HT-29 (cell line): Measurements from ENCODE around the gene ANXA7. TPM values are rescaled to one million over a fixed set of nuclear protein-coding genes. Genes with fewer than 3 reads are reported as not detected.
A peak's percentile ranks its signal among the peaks of the same experiment; 100 is the strongest.

Experiments
- DNase-seq: peaks from one replicate; pipeline ENCODE4 v3.0.0-alpha.2; 2015; ENCODE audit warnings: low spot score
- total RNA-seq: library from RNA; depleted of rRNA; stranded (reverse); fragments of >200 nt; shearing (Covaris generic); gene quantifications from 2 replicates; pipeline ENCODE4 v1.2.3, GENCODE V29; 2014; rRNA removed

Gene ANXA7
- 57.9 and 60.0 TPM in 2 replicates for total RNA-seq

DNA sequence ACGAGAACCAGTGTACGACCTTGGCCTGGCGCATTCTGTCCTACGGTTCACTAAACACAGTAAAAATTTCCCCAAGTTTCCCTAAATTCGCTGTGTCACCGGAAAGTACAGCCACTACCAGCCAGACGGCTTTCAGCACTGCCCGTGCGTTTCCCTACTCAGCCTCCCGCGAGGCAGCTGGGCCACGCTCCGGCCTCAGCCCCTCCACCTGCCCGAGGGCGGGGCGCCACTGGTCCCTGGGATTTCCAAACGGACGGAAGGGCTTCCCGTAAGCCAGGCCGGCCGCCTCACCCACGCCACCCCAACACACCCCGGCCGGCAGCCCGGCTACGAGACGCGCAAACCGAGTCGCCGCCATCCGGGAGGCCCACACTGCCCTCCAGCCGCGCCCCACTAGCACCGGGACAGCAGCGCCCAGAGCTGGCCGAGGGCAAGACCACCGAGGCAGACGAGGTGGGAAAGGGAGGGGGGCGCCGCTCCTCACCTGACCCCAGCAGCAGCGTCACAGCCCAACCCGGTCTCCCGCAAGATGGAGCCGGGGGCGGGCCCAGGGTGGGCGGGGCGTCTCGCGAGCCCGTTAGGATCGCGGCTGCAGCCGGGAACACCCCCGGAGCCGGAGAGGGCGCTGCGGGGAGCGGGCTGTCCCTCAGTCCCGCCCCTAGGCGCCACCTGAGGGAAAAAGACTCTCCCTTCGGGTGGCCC lies at the start of gene ANXA7:
ANXA7 (minus strand) TSS at position 531 of the 702 bp plus-strand sequence. CDS start 13,202 bp downstream, outside the sequence.
- DNase-seq: peak; percentile 91

DNA sequence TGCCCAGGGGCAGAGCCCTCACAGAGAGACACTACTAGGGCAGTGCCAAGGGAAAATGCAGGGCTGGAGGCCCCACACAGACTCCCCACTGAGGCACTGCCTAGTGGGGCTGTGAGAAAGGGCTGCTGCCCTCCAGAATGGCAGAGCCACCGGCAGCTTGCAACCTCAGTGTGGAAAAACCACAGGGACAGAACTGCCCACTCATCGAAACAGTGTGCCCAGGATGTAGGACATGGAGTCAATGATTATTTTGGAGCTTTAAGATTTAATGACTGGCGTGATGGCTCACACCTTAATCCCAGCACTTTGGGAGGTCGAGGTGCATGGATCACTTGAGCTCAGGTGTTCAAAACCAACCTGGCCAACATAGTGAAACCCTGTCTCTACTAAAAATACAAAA lies 47.0 kb upstream of the ANXA7 start:
- no peak for DNase-seq

DNA sequence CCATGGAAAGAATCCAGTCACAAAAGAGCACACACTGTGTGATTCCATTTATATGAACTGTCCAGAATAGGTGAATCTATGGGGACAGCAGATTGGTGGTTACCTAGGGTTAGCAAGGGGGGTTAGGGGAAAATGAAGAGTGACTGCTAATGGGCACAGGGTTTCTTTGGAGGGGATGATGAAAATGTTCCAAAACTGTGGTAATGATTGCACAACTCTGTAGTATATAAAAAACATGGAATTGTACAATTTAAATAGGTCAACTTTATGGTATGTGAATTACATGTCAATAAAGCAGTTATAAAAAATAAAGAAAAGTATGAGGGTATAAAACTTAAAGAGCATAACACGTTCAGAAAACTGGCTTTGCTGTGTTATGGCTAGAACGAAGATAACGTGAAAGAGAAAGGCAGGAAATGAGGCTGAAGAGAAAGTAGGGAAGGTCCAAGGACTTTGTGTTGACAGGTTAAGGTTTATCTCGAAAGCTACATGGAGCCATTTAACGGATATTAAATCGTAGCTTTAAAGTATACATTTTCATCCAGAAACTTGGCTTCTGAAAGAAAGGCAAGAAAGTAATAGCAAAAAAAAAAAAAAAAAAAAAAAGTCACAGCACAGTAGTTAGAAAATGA lies 45.9 kb upstream of the ANXA7 start:
- DNase-seq: no peak

DNA sequence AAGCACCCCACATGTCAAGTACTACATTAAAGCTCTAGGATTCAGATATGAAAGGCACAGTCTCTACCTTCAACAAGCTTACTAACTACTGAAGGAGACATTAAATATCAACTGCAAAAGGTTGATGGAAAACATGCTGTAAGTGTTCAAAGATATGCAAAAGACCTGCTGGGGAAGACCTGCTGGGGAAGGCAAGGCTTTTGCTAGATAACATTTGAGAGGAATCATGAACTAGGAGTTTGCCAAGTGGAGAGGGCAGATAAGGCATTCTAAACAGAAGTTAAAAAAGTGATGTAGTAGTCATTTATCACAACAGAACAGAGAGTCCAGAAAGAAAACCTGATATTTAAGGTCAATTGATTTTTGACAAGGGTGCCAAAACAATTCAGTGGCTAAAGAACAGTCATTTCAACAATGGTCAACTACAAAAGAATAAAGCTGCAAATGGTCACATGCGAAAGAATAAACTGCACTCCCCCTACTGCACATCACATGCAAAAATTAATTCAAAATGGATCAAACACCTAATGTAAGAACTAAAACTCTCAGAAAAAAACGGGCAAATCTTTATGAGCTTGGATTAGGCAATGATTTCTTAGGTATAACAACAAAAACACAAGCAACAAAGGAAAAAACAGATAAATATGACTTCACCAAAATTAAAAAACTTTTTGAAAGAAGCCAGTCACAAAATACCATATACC lies 42.5 kb upstream of the ANXA7 start:
- no peak for DNase-seq

DNA sequence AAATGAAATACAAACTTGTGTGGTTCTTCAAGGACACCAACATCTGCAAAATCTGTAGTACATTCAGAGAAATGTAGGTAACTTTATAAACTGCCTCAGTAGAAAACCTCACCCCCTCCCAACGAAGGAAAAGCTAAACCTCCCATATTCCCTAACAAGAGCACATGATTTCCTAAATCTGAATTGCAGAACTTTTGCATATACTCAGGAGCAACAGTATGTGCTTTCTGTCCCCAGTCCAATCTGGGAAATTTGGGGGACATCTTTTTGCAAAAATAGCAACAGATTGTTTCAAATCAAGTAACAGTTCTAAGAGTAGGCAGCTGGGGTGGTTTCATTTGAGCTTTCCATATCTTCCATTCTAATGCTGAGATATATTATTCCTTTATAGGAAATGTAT lies 35.3 kb upstream of the ANXA7 start:
- no peak for DNase-seq

DNA sequence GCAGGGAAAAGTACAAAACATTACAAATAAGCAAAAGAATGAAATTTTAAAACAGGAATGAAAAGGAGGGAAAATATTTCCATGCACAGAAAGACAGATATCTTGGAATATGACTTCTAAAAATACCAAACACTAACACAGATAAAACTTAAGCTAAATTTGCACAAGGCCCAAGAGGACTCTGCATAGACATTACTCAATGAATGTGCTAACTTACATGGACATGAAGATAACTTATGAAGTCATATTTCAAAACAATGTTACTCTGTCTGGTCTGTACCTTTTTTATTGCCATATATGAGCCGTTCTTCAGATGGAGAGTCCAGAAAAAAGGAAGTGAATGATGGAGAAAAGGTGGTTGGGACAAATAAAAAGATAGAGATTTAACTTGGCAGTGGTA lies 34.5 kb upstream of the ANXA7 start:
- no peak for DNase-seq

DNA sequence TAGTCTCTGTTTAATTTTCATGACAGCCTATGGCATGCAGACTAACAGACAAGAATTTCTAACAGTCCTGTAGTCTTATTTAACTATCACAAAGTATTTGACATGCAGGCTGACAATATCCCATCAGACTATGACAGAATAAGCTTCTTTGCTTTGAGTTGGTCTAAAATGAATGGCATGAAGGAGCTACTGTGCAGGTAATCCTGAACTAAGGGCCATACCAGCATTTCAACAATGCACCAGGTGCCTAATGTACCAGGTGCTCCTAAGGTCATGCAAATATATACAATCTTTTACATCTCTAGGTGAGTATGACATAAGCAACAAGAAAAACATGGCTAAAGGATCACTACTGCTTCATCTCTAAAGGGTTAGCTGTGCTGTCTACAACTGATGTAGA lies 33.1 kb upstream of the ANXA7 start:
- DNase-seq: no peak

DNA sequence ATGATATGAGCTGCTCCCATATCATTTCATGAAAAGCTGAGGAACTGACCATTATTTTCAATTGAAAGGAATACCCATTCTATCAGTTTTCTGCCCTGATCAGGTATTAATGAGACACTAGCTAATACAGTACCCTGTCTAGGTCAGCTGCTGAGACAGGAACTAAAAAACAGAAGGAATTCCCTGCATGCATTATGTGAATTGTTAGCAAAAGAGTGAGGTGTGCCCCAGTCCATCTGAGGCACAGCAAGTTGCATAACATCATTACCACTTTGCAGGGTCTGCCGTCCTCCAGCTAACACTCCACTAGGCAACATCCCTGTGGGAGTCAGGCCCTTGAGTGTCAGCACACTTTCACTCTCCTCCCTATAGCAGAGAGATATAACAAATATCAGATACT lies 30.6 kb upstream of the ANXA7 start:
- DNase-seq: no peak

DNA sequence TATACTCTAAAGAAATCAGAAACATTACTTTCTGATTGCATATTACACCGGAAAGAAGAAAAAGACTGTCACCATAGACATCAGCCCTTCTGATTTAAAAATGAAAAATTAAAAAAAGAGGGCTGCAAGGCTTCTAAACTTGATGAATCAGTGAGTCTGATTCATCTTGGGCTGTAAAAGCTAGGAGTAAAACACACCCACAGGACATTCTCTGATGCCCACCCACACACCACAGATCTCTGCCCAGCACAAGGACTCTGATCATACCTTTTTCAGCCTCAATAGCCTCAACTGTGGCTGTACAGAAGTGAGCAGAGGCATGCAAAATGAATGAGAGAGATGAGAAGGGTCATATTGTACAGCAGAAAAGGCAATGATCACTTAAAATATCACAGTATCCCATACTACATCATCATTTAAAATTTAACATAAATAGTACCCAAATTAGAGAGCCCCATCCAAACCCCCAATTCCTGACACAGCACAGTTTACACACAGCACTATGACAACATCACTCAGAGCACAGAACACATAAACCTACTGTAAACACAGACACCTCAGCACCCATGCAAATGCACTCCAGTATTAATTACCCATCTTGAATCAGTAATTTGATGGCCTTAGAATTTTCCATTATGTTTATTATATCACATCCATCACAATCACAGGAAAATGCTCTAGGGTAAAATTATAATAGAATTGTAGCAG lies 25.9 kb upstream of the ANXA7 start:
- no peak for DNase-seq

DNA sequence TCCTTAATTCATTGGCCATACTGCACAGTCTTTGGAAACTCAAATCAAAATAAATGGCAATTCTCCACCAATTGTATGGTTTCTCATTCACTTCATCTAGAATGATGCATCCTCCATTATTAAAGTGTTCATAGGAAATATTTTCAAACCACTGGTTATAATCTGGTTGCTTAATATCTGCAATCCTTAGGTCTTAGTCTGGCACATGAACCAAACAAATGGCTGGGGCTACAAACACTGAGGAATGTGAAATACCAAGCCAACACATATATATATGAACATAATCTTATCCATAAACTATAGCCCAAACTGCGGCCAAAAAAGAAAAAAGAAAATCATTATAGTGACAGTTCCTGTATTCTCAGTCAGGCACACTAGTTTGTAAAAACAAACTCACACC lies 25.2 kb upstream of the ANXA7 start:
- no peak for DNase-seq

DNA sequence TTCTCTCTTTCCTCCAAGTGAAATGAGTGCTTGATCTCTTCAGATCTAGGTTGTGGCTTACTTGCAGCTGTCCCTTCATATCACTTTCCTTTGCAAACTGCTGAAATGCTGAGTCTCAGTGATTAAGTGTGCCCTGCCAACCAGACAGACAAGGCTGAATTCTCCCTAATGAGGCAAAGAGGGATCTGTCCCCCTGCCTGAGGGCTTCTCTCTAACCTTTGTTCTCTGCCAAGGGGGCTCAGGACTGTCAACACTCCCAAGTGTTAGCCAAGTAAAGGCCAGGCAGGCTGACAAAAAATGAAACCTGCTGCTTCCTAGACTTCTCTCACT lies 19.6 kb upstream of the ANXA7 start, which contains the start of gene MSS51:
MSS51 (minus strand) TSS at position 24 of the 330 bp plus-strand sequence. CDS start 5,277 bp downstream, outside the sequence.
- DNase-seq: no peak

DNA sequence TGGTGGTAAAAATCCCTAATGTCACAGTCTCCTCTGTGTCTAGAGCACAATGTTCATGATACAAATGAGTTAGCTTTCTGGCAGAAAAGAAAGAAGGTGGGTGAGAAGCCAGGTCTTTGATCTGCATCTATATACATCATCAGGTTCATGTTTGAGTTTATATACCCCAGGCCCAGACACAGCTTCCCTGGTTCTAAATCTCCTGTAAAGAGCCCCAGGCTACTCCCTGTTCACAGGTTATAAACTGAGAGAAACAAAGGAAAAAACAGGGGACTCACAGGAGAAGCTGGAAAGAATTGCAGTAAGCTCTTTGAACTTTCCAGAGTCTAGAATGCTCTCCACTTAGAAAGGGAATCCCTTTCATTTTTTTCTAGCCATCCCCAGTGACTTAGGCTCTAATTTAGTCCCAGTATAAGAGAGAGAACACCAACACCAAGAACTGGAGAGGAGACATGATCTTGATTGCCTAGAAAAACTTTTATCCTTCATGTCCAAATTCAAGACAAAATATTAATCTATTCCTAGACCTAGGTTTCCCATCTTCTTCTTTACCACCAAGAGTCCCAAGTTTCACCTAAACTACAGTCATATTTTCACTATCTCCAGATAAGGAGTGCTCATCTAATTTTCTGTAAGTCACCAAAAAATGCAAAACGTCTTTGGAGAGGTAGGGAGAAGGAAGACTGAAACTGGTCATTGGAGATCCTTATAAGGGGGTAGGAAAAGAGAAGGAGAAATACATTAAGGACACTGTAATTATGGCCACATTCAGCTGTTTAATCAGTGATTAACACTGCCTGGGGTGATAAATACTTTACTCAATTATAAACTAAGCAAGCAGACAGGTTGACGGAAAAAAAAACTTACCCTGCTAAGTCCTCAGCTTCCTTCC lies 19.0 kb upstream of the ANXA7 start:
- DNase-seq: no peak

DNA sequence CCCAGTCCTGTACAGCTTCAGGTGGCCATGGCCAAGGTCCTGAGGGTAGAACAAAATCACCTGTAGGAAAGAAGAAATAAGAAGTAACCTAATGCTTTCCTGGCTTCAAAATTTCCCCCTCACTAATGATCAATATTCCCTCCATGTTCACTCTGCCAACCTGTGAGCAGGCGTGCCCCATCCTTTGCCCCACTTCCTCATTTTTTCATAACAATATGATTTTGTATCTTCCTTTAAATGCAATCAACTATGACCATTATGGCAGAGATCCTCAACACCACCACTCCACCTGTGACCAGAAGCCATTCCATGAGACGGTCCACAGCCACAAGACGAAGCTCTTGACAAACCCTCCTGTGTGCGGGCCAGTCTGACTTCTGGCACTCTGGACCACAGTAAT lies 12.5 kb upstream of the ANXA7 start:
- DNase-seq: no peak

DNA sequence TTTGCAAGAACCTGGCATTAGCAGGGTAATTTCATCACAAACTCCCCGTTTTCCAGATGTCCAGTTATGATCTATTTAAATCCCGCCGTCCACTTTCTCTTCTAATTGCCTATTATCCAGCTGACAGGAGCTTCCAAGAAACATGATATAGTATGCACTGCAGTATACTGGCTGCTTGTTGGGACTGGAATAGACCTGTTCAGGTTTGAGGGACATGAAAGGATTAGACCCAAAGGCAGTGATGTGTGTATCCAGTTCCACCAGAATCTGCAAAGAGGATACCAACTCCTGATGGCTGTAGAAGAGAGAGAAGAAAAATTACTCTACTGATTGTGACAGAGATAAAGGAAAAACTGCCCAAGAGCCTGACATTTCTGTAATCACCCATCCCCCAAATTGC lies 10.6 kb upstream of the ANXA7 start:
- DNase-seq: no peak

DNA sequence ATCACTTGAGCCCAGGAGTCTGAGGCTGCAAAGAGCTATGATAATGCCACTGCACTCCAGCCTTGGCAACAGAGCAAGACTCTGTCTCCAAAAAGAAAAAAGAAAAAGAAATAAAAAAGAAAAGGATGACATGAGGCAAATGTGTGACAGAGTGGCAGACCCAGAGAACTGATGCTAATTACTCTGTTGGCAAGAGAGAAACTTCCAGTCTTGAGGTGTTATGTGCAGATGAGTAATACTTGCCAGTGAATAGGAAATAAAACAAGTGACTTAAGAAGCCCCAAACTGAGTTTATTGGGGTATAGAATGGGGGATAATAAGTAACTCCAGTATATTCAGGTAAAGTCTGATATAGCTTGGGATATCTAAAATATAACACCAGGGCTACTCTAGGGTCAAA lies 9.5 kb upstream of the ANXA7 start:
- no peak for DNase-seq

DNA sequence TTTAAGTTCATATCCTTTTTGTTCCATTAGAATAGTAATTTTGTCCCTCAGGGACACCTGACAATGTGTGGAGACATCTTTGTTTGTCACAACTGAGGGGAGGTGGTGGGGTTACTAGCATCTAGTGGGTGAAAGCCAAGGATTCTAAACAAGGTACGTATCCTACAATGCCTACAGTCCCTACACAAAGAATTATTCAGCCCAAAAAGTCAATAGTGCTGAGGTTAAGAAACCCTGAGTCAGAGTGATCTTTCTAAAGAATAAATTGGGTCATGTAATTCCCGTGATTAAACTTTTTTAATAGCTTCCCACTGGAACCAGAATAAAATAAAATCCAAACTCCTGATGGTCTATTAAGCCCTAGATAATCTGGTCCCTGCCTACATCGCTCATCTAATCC lies 2.7 kb upstream of the ANXA7 start:
- DNase-seq: no peak

DNA sequence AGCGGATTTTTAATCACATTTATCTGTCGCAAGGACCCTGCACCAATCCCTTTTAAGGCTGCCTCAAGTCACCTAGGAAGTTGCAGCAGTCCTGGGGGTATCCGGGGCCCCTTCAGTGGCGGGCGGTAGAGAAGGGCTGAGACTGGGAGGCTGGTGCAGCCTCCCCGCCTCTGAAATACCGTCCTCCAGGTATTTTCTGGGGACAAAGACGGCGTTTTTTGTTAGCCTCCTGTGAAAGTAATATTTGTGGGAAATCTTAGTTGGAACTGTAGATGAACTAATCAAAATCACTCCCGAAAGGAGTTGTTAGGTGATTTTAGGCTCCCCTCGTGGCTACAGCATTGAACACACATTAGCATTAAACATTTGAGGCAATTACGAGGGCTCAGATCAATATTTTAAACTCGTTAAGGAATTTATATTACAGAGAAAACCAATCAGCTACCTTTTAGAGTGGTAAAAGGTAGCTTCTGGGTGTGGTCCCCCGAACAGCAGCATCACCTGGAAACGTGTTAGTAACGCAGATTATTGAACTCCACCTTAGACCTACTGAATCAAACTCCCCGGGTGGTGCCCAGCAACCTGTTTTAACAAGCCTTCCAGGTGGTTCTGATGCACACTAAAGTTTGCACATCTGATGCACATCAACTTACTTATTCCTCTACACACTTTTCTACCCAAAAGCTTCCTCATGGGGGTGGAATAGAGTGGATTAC lies 530 bp upstream of the ANXA7 start:
- DNase-seq: peak; percentile 39

DNA sequence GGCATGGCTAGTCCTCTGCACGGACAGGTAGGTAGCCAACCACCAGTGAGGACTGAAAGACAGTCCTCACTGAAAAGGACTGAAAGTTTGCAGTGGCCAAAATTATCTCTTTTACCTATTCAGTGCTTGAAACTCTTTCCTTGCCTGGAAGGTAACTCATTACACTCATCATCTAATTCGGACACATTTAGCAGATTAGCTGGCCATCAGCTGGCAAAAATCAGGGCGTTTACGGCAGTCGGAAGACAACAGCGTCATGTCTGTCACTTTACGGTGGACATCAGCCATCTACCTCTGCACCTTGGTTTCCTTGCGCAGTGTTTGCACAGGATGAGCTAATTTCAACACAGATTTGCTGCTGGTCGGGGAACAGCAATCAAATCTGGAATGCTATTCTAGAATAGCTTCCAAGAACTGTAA lies 740 bp downstream of the ANXA7 start:
- peak; percentile 76 for DNase-seq

DNA sequence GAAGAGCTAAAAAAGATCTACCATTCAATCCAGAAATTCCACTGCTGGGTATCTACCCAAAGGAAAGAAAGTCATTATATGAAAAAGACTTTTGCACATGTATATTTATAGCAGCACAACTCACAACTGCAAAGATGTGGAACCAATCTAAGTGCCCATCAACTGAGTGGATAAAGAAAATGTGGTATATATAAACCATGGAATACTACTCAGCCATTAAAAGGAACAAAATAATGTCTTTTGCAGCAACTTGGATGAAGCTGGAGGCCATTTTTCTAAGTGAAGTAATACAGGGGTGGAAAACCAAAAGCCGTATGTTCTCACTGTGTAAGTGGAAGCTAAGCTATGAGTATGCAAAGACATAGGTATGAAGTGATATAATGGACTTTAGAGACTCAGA lies 3.0 kb downstream of the ANXA7 start:
- DNase-seq: no peak

DNA sequence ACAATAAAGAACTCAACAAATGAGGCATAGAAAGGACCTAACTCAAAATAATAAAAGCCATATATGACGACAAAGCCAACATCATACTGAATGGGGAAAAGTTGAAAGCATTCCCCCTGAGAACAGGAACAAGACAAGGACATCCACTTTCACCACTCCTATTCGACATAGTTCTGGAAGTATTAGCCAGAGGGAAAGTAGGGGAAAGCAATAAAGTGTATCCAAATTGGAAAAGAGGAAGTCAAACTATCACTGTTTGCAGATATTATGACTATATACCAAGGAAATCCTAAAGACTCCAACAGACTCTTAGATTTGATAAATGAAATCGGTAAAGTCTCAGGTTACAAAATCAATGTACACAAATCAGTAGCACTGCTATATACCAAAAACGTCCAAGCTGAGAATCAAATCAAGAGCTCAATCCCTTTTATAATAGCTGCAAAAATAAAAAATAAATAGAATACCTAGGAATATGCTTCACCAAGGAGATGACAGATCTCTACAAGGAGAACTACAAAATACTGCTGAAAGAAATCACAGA lies 4.8 kb downstream of the ANXA7 start:
- no peak for DNase-seq
